ENCODE results near the gene A4GNT. TPM values are rescaled to one million over a fixed set of nuclear protein-coding genes. Genes with fewer than 3 reads are reported as not detected.
"Not testable (repeated sequence)": the region's sequence is repeated elsewhere in the genome, so short reads cannot be mapped to it uniquely, and the experiment has no call there.

Gene A4GNT
- total and polyA plus RNA-seq, 2 of the 8 experiments (the other 6 are each of a cell fraction or from before 2014, with no cell fraction given): not detected

DNA sequence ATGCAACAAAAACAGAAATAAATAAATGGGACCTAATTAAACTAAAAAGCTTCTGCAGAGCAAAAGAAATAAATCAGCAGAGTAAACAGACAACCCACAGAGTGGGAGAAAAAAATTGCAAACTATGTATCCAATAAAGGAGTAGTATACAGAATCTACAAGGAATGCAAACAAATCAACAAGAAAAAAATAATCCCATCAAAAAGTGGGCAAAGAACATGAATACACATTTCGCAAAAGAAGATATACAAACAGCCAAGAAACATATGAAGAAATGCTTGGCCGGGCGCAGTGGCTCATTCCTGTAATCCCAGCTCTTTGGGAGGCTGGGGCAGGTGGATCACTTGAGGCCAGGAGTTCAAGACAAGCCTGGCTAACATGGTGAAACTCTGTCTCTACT, 10.0 kb upstream of the A4GNT start:
- H2BK5ac ChIP-seq (ENCODE audit: low read depth, low read length); H2BK12ac ChIP-seq (ENCODE audit: low read depth, low read length); H3K4ac ChIP-seq (replicated peaks; ENCODE audit: insufficient read length, low read depth, low read length); H3K14ac ChIP-seq (ENCODE audit: insufficient read length); H3K4me3 ChIP-seq (ENCODE audit: extremely low read depth in 1 of 4, insufficient read depth in 2 of 4, low read depth in 3 of 4, low read length in 4 of 4); H3K79me2 ChIP-seq (ENCODE audit: control insufficient read depth in 1 of 2, insufficient read depth in 2 of 2, low read length in 2 of 2); H2AK5ac ChIP-seq (ENCODE audit: low read depth, low read length); H4K91ac ChIP-seq (replicated peaks; ENCODE audit: insufficient read length, low read length); FAIRE-seq; H3K79me1 ChIP-seq (ENCODE audit: low read depth, low read length); CTCF ChIA-PET (ENCODE audit: partially characterized antibody); H4K20me1 ChIP-seq (replicated peaks in 1 of 2; ENCODE audit: control insufficient read depth in 1 of 2, insufficient read depth in 2 of 2, low read length in 2 of 2); H3K36me3 ChIP-seq (ENCODE audit: control insufficient read depth in 2 of 4, insufficient read depth in 4 of 4, low read length in 3 of 4); POLR2A ChIA-PET (ENCODE audit: partially characterized antibody); H4K8ac ChIP-seq (ENCODE audit: extremely low read depth, insufficient read depth, low read length); H4K5ac ChIP-seq (ENCODE audit: insufficient read length, low read depth, low read length); H3K9me3 ChIP-seq (ENCODE audit: insufficient read depth in 2 of 2, low read depth in 1 of 2, low read length in 1 of 2); H2BK15ac ChIP-seq (ENCODE audit: low read length); H3K18ac ChIP-seq (ENCODE audit: extremely low read depth, low read length); H3K4me1 ChIP-seq (replicated peaks in 1 of 4; ENCODE audit: control insufficient read depth in 3 of 4, insufficient read depth in 4 of 4, low read length in 3 of 4); DNase-seq (ENCODE audit: low read depth in 1 of 2, low spot score in 2 of 2); H3K23ac ChIP-seq (ENCODE audit: insufficient read length); H2BK20ac ChIP-seq (ENCODE audit: low read length); H2AFZ ChIP-seq (ENCODE audit: low read length); H3K27ac ChIP-seq (ENCODE audit: low read depth, low read length); H3K27me3 ChIP-seq (replicated peaks in 1 of 4; ENCODE audit: control insufficient read depth in 3 of 4, extremely low read depth in 1 of 4, insufficient read depth in 3 of 4, low read length in 3 of 4); H3K9ac ChIP-seq (replicated peaks in 1 of 4; ENCODE audit: extremely low read depth in 1 of 4, low read depth in 3 of 4, low read length in 3 of 4); H3K23me2 ChIP-seq (ENCODE audit: low read depth, low read length); H3K4me2 ChIP-seq (ENCODE audit: insufficient read depth in 1 of 2, low read depth in 2 of 2, low read length in 2 of 2); H2BK120ac ChIP-seq (replicated peaks; ENCODE audit: low read depth, low read length); H3K56ac ChIP-seq (replicated peaks; ENCODE audit: insufficient read length, low read depth, low read length): not testable (repeated sequence)
- 86% methylated on average over 3 of the region's 3 CpGs; no CpG with 5 or more reads in 1 of the 2 experiments for WGBS, 2 experiments (ENCODE audit: extremely low coverage in 1 of 2, insufficient coverage in 1 of 2, insufficient read length in 1 of 2, insufficient replicate concordance in 2 of 2, low coverage in 1 of 2, low lambda C conversion rate in 2 of 2, missing lambda C conversion rate in 1 of 2)

All from H1 (cell line).